ENCODE results near the gene MCL1. TPM values are rescaled to one million over a fixed set of nuclear protein-coding genes. Genes with fewer than 3 reads are reported as not detected.

Gene MCL1
- total and polyA plus RNA-seq, 10 of the 15 experiments (the other 5 are each of a cell fraction or from before 2014, with no cell fraction given), result 18.1 to 148 (median 86.4) TPM

GRCh38 chr1:150579945-150580642 is 684 bp upstream of the MCL1 start:
- peak overlapping the region; percentile 64 for H3K4me3 ChIP-seq
- H3K9ac ChIP-seq (ENCODE audit: control insufficient read depth, insufficient read depth, low read length), result peak overlapping the region; percentile 84
- TF ChIP-seq HDAC6 (IDR thresholded peaks at IDR 0.05; ENCODE audit: unreplicated experiment) (peak; percentile 9), CBFB (IDR thresholded peaks at IDR 0.05; ENCODE audit: low read depth) (0 out of 2 replicates have a peak, but pooled peaks have one; percentile 5), TCF7 (IDR thresholded peaks at IDR 0.05; ENCODE audit: borderline replicate concordance) (0 out of 2 replicates have a peak, but pooled peaks have one; percentile 11), PBX3 (IDR thresholded peaks at IDR 0.05; ENCODE audit: insufficient replicate concordance, low read depth, low read length) (no peak), TARDBP (IDR thresholded peaks at IDR 0.05; ENCODE audit: borderline replicate concordance) (0 out of 2 replicates have a peak, but pooled peaks have one; percentile 38), NFYB (IDR thresholded peaks at IDR 0.05; ENCODE audit: insufficient read depth, low read depth, low read length) (no peak), NBN (IDR thresholded peaks at IDR 0.05) (0 out of 2 replicates have a peak, but pooled peaks have one; percentile 27), ZNF687 (IDR thresholded peaks at IDR 0.05) (peak; percentile 1; the same call in 1 of the 2 replicates), E2F8 (IDR thresholded peaks at IDR 0.05; ENCODE audit: low read depth, partially characterized antibody) (peak; percentile 22), SIN3A (IDR thresholded peaks at IDR 0.05; ENCODE audit: low read depth, low read length) (no peak), ZNF207 (IDR thresholded peaks at IDR 0.05; ENCODE audit: borderline replicate concordance) (0 out of 2 replicates have a peak, but pooled peaks have one; percentile 31)
- ChIA-PET SMC1A (ENCODE audit: uncharacterized antibody, unreplicated experiment) (interaction anchor here (0.7 to 13.6 kb wide), 15 partner anchors 10 to 342 kb away, joined by 3 to 388 read pairs (median 5); partner anchors contain the start of genes CTSS, ENSA and GOLPH3L), CTCF (interaction anchor here (0.8 to 16.3 kb wide), 9 partner anchors 9 to 277 kb away, joined by 3 to 289 read pairs (median 3); partner anchors contain the start of gene ENSA), RAD21 (ENCODE audit: unreplicated experiment) (interaction anchor here (0.8 to 14.4 kb wide), 15 partner anchors 9 to 294 kb away, joined by 3 to 387 read pairs (median 5); partner anchors contain the start of genes ENSA, FALEC and GOLPH3L), POLR2A (interaction anchor here (0.6 to 10.5 kb wide), 14 partner anchors 9 to 481 kb away, joined by 3 to 324 read pairs (median 7); partner anchors contain the start of genes ENSA and RPRD2)
- no peaks in the 10 kb centered on the region for H3K9me3 ChIP-seq (replicated peaks; ENCODE audit: control insufficient read depth, insufficient read depth, low read length)
- FAIRE-seq (no peak), ATAC-seq (no peak), DNase-seq (ENCODE audit: low read depth, low spot score) (no peak)
- H3K79me2 ChIP-seq (ENCODE audit: control insufficient read depth, insufficient read depth, low read length), result peaks cover 52% of the 10 kb centered on the region
- intact Hi-C loops (cut with micrococcal nuclease; ENCODE audit: unreplicated experiment), result loop anchor here (1.0 to 2.0 kb wide), 3 partner anchors 18 to 49 kb away; partner anchors contain the start of gene ENSA
- peaks cover 12% of the 10 kb centered on the region; the same call in 1 of the 2 replicates for H4K20me1 ChIP-seq (ENCODE audit: control insufficient read depth, insufficient read depth)
- in situ Hi-C loops (cut with MboI), result no loop called here
- peak overlapping the region; percentile 68 for H2AFZ ChIP-seq (ENCODE audit: control insufficient read depth, low read depth, low read length)
- H3K36me3 ChIP-seq (ENCODE audit: control insufficient read depth in 2 of 2, insufficient read depth in 2 of 2, low read length in 1 of 2), result peaks cover 0 to 2% of the 10 kb centered on the region in 2 experiments; a peak in 2 of 4 replicates
- no peaks in the 10 kb centered on the region for H3K27me3 ChIP-seq (replicated peaks in 1 of 2; ENCODE audit: control insufficient read depth in 2 of 2, insufficient read depth in 2 of 2, low read length in 1 of 2)
- H3K4me1 ChIP-seq (ENCODE audit: control insufficient read depth, insufficient read depth, low read length), result peaks cover 3% of the 10 kb centered on the region; the same call in 1 of the 2 replicates
- TSS peak; percentile 95 for BruUV-seq (replicated peaks)
- WGBS (ENCODE audit: insufficient coverage, insufficient replicate concordance, low lambda C conversion rate, missing lambda C conversion rate), result 70% methylated on average over 15 of the region's 15 CpGs
- peak overlapping the region; percentile 90 for H3K27ac ChIP-seq (ENCODE audit: control insufficient read depth, insufficient read depth)
- peak overlapping the region; percentile 57 for H3K4me2 ChIP-seq (ENCODE audit: control insufficient read depth, insufficient read depth)
